BJ (cell line): ENCODE results near the gene PCDH8. TPM values are rescaled to one million over a fixed set of nuclear protein-coding genes. Genes with fewer than 3 reads are reported as not detected.
"Not testable (repeated sequence)": the region's sequence is repeated elsewhere in the genome, so short reads cannot be mapped to it uniquely, and the experiment has no call there.

ENCODE experiments used
- CTCF ChIA-PET: fragments of 350-600 bp; formaldehyde crosslinking; extraction: SDS; loops from one replicate; lab custom pipeline; 2021; ENCODE audit warnings: antibody characterized with exemption, inconsistent platforms; lab: Yijun Ruan, JAX
- POLR2A ChIA-PET: fragments of 300-600 bp; sonication (Branson Sonifier 250); formaldehyde crosslinking; extraction: SDS; loops from one replicate; lab custom pipeline; 2021; ENCODE audit warnings: antibody characterized with exemption; lab: Charles Lee
- DNase-seq: peaks from one replicate; pipeline ENCODE4 v3.0.0-alpha.2; 2011; ENCODE audit warnings: low read depth
- H3K27me3 ChIP-seq: 2 replicates; pipeline ENCODE4 v1.6.0; 2011; ENCODE audit warnings: low read length; ENCODE audit not compliant: control insufficient read depth, insufficient read depth
- H3K36me3 ChIP-seq: 2 replicates; pipeline ENCODE4 v1.5.1; 2011; ENCODE audit warnings: low read length; ENCODE audit not compliant: control insufficient read depth, insufficient read depth
- H3K4me3 ChIP-seq: 2 replicates; pipeline ENCODE4 v1.5.1; 2011; ENCODE audit warnings: low read depth, mild to moderate bottlenecking, control low read depth, low read length
- polyA plus RNA-seq: library from polyadenylated mRNA; depleted of rRNA; stranded (reverse); fragments of >200 nt; gene quantifications from 2 replicates; pipeline ENCODE4 v1.2.3, GENCODE V29; 2011
- TF ChIP-seq, protein P1 (sequence below): IDR thresholded peaks from 2 replicates; pipeline ENCODE4 v1.5.1; 2011; ENCODE audit warnings: low read depth, mild to moderate bottlenecking, control low read depth, inconsistent platforms, low read length, moderate library complexity; ENCODE audit not compliant: insufficient read depth

PCDH8 gene
- polyA plus RNA-seq, 1 experiment: 1.8 TPM

- DNase-seq: no peak
- TF ChIP-seq, protein P1, sequence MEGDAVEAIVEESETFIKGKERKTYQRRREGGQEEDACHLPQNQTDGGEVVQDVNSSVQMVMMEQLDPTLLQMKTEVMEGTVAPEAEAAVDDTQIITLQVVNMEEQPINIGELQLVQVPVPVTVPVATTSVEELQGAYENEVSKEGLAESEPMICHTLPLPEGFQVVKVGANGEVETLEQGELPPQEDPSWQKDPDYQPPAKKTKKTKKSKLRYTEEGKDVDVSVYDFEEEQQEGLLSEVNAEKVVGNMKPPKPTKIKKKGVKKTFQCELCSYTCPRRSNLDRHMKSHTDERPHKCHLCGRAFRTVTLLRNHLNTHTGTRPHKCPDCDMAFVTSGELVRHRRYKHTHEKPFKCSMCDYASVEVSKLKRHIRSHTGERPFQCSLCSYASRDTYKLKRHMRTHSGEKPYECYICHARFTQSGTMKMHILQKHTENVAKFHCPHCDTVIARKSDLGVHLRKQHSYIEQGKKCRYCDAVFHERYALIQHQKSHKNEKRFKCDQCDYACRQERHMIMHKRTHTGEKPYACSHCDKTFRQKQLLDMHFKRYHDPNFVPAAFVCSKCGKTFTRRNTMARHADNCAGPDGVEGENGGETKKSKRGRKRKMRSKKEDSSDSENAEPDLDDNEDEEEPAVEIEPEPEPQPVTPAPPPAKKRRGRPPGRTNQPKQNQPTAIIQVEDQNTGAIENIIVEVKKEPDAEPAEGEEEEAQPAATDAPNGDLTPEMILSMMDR: no peak
- Histone ChIP-seq H3K27me3 (no peaks in the 10 kb centered on the region), H3K4me3 (no peak overlapping the region), H3K36me3 (no peaks in the 10 kb centered on the region)
- ChIA-PET CTCF (no interaction called here), POLR2A (no interaction called here)
Observed at GRCh38 chr13:52832313-52832712, 16.1 kb downstream of the PCDH8 start.

- no peak for DNase-seq
- Histone ChIP-seq H3K4me3 (no peak overlapping the region), H3K36me3 (no peaks in the 10 kb centered on the region), H3K27me3 (no peaks in the 10 kb centered on the region)
- ChIA-PET POLR2A (no interaction called here), CTCF (no interaction called here)
- TF ChIP-seq, protein P1: no peak
Observed at GRCh38 chr13:52830946-52831345, 17.5 kb downstream of the PCDH8 start.

DNA sequence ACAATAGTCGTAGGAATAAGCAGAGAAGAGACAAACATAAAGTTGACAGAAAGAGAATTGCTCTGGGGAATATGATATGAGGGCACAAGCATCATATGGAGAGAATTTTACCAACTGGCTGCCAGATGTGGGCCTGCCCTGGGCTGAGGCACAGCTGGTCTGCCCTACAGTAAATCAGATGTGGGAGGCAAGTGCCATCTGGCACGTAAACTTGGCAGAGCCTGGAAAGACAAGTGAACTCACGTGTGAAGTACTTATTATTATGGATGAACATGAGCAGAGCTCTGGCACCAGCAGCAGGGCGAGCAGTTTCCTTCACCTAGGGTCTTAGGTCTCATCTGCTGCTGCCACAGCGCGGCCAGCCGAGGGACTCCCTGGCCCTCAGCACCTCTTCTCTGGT lies 20.6 kb downstream of the PCDH8 start:
- POLR2A ChIA-PET: no interaction called here
- DNase-seq: no peak
- Histone ChIP-seq H3K4me3 (no peak overlapping the region), H3K27me3 (no peaks in the 10 kb centered on the region), H3K36me3 (no peaks in the 10 kb centered on the region)
- CTCF ChIA-PET: no interaction called here
- TF ChIP-seq, protein P1: no peak

- POLR2A ChIA-PET, H3K4me3 ChIP-seq, H3K27me3 ChIP-seq, DNase-seq, CTCF ChIA-PET, H3K36me3 ChIP-seq: not testable (repeated sequence)
Observed at GRCh38 chr13:52817886-52818285, 30.6 kb downstream of the PCDH8 start.

- DNase-seq: no peak
- CTCF ChIA-PET: no interaction called here
- no peak overlapping the region for H3K4me3 ChIP-seq
- TF ChIP-seq, protein P1: no peak
- no peaks in the 10 kb centered on the region for H3K36me3 ChIP-seq
- POLR2A ChIA-PET: no interaction called here
- H3K27me3 ChIP-seq: no peaks in the 10 kb centered on the region
Observed at GRCh38 chr13:52815330-52815729, 33.1 kb downstream of the PCDH8 start.

GRCh38 chr13:52812941-52813340 lies 35.5 kb downstream of the PCDH8 start:
- no peak for DNase-seq
- no peak overlapping the region for H3K4me3 ChIP-seq
- CTCF ChIA-PET: no interaction called here
- TF ChIP-seq, protein P1: no peak
- no peaks in the 10 kb centered on the region for H3K27me3 ChIP-seq
- POLR2A ChIA-PET: no interaction called here
- no peaks in the 10 kb centered on the region for H3K36me3 ChIP-seq
